Ishikawa (cell line): ENCODE measurements around the gene CLDN9.

Experiments used
- CEBPB ChIP-seq: IDR thresholded peaks from 2 replicates; pipeline ENCODE4 v1.6.1; 2012
- CREB1 ChIP-seq: IDR thresholded peaks from 2 replicates; pipeline ENCODE4 v1.6.1; 2012; ENCODE audit warnings: low read depth
- EGR1 ChIP-seq: IDR thresholded peaks from 2 replicates; pipeline ENCODE4 v1.6.1; 2012
- EP300 ChIP-seq: IDR thresholded peaks from 2 replicates; pipeline ENCODE4 v1.6.1; 2012; ENCODE audit warnings: borderline replicate concordance
- FOXM1 ChIP-seq: IDR thresholded peaks from 2 replicates; pipeline ENCODE4 v1.6.1; 2012; ENCODE audit warnings: low read depth, borderline replicate concordance
- NFIC ChIP-seq: IDR thresholded peaks from 2 replicates; pipeline ENCODE4 v1.6.1; 2012
- RAD21 ChIP-seq: IDR thresholded peaks from 2 replicates; pipeline ENCODE4 v1.6.1; 2012; ENCODE audit warnings: low read depth
- TAF1 ChIP-seq: IDR thresholded peaks from 2 replicates; pipeline ENCODE4 v1.6.1; 2012; ENCODE audit warnings: low read depth, mild to moderate bottlenecking
- TCF12 ChIP-seq: IDR thresholded peaks from 2 replicates; pipeline ENCODE4 v1.6.1; 2012; ENCODE audit warnings: low read depth
- TEAD4 ChIP-seq: IDR thresholded peaks from 2 replicates; pipeline ENCODE4 v1.6.1; 2012
- ZBTB7A ChIP-seq: IDR thresholded peaks from 2 replicates; pipeline ENCODE4 v1.6.1; 2012; ENCODE audit warnings: low read depth
- TF ChIP-seq, protein P1 (sequence below): IDR thresholded peaks from 2 replicates; pipeline ENCODE4 v1.6.1; 2012; ENCODE audit warnings: low read depth, mild to moderate bottlenecking
- TF ChIP-seq, protein P2 (sequence below): IDR thresholded peaks from 2 replicates; pipeline ENCODE4 v1.6.1; 2012
- TF ChIP-seq, protein P3 (sequence below): IDR thresholded peaks from 2 replicates; pipeline ENCODE4 v1.6.1; 2012

DNA sequence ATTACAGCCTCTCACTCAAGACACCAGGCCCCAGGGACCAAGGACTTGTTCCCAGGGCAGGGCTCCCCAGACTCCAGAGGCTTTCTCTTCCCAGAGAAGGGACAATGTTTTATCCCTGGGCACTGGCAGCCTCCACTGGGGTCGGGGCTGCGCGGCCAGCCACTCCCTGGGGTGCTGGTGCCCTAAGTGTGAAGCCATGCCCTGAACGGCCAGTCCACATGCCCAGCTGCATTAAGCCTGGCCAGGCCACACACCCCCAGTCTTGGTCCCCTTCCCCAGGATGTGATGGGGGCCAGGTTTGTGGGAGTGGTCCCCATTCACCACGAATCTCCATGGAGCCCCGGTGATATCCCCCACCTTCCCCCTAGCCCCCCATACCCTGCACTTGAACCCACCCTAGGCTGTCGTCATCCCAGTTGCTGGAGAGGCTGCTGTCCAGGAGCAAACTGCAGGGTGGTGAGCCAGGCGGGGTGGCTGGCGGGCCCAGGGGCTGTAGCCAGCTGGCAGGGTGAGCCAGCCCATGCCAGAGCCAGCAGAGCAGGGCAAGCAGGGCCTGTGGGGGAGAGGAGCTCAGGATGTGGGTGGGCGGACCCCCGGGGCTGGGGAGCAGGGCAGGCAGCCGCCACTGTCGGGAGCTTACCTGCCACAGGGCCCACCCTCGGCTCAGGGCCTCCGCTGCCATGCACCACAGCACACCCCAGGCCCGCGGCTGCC is 39.0 kb upstream of the CLDN9 start:
- TF ChIP-seq EP300: no peak
- no peak for TF ChIP-seq TEAD4
- no peak for TF ChIP-seq NFIC
- no peak for TF ChIP-seq TCF12
- TF ChIP-seq TAF1: no peak
- TF ChIP-seq, protein P1, sequence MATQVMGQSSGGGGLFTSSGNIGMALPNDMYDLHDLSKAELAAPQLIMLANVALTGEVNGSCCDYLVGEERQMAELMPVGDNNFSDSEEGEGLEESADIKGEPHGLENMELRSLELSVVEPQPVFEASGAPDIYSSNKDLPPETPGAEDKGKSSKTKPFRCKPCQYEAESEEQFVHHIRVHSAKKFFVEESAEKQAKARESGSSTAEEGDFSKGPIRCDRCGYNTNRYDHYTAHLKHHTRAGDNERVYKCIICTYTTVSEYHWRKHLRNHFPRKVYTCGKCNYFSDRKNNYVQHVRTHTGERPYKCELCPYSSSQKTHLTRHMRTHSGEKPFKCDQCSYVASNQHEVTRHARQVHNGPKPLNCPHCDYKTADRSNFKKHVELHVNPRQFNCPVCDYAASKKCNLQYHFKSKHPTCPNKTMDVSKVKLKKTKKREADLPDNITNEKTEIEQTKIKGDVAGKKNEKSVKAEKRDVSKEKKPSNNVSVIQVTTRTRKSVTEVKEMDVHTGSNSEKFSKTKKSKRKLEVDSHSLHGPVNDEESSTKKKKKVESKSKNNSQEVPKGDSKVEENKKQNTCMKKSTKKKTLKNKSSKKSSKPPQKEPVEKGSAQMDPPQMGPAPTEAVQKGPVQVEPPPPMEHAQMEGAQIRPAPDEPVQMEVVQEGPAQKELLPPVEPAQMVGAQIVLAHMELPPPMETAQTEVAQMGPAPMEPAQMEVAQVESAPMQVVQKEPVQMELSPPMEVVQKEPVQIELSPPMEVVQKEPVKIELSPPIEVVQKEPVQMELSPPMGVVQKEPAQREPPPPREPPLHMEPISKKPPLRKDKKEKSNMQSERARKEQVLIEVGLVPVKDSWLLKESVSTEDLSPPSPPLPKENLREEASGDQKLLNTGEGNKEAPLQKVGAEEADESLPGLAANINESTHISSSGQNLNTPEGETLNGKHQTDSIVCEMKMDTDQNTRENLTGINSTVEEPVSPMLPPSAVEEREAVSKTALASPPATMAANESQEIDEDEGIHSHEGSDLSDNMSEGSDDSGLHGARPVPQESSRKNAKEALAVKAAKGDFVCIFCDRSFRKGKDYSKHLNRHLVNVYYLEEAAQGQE: no peak
- TF ChIP-seq RAD21: no peak
- TF ChIP-seq, protein P2, sequence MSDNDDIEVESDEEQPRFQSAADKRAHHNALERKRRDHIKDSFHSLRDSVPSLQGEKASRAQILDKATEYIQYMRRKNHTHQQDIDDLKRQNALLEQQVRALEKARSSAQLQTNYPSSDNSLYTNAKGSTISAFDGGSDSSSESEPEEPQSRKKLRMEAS: no peak
- TF ChIP-seq CEBPB: no peak
- TF ChIP-seq FOXM1: no peak
- TF ChIP-seq, protein P3, sequence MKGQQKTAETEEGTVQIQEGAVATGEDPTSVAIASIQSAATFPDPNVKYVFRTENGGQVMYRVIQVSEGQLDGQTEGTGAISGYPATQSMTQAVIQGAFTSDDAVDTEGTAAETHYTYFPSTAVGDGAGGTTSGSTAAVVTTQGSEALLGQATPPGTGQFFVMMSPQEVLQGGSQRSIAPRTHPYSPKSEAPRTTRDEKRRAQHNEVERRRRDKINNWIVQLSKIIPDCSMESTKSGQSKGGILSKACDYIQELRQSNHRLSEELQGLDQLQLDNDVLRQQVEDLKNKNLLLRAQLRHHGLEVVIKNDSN: no peak
- no peak for TF ChIP-seq EGR1
- TF ChIP-seq ZBTB7A: no peak
- TF ChIP-seq CREB1: no peak
